ENCODE data around the gene FBXO2.

- TF ChIP-seq TAF1 (IDR thresholded peaks at IDR 0.05; ENCODE audit: borderline replicate concordance, insufficient read depth, low read length) (no peak), POLR2AphosphoS5 (IDR thresholded peaks at IDR 0.05; ENCODE audit: low read depth, low read length) (no peak), SIN3A (IDR thresholded peaks at IDR 0.05; ENCODE audit: borderline replicate concordance, insufficient read depth, low read length) (no peak)
These were observed 14.3 kb upstream of the FBXO2 start for GRCh38 chr1:11668516-11668915.
